ENCODE measurements around the gene TEX11. TPM values are rescaled to one million over a fixed set of nuclear protein-coding genes. Genes with fewer than 3 reads are reported as not detected.

Gene TEX11
- total RNA-seq, result under 1 TPM in 1 of 10 donors, not detected in 9; 0.19 TPM
- polyA plus RNA-seq, result not detected
- long read RNA-seq, donor 1, result 0 reads
- long read RNA-seq, donor 2, result 0 reads
- long read RNA-seq, donor 3, result 0 reads

DNA sequence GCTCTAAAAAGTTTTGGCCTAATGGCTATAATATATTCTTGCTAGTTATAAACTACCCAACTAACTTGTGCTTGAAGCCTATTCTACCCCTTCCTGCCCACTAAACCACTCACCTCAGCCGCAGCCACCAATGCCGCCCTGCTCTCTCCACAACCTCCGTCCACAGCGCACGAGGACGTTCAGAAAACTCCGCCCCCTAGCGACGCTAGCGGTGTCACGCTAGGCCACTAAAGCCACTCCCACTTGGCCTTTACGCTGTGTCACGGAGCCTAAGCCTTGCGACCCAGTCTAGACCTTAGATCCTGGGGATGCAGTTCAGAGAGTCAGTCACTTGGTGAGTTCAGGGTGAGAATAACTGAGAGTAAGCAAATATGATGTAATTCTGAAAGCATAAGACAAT lies at the start of gene TEX11:
TEX11 (minus strand) TSS at position 171 of the 400 bp plus-strand sequence. CDS start 922 bp downstream, outside the sequence.
- intact Hi-C loops (cut with DNase I), result no loop called here
- TF ChIP-seq, protein P1, sequence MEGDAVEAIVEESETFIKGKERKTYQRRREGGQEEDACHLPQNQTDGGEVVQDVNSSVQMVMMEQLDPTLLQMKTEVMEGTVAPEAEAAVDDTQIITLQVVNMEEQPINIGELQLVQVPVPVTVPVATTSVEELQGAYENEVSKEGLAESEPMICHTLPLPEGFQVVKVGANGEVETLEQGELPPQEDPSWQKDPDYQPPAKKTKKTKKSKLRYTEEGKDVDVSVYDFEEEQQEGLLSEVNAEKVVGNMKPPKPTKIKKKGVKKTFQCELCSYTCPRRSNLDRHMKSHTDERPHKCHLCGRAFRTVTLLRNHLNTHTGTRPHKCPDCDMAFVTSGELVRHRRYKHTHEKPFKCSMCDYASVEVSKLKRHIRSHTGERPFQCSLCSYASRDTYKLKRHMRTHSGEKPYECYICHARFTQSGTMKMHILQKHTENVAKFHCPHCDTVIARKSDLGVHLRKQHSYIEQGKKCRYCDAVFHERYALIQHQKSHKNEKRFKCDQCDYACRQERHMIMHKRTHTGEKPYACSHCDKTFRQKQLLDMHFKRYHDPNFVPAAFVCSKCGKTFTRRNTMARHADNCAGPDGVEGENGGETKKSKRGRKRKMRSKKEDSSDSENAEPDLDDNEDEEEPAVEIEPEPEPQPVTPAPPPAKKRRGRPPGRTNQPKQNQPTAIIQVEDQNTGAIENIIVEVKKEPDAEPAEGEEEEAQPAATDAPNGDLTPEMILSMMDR (IDR thresholded peaks at IDR 0.05), result no peak
- Histone ChIP-seq H3K27me3 (peaks cover 0 to 8% (median 0%) of the 10 kb centered on the region in 7 donors), H3K36me3 (no peaks in the 10 kb centered on the region), H3K4me1 (no peaks in the 10 kb centered on the region), H3K27ac (no peak within 1 kb of the TSS), H3K9me3 (peaks cover 0 to 3% (median 0%) of the 10 kb centered on the region in 11 donors), H3K4me3 (no peak within 1 kb of the TSS)
- DNase-seq (no peak), ATAC-seq (no peak)
- WGBS, 2 donors, result 86 to 89% methylated on average over 14 of the region's 14 CpGs

DNA sequence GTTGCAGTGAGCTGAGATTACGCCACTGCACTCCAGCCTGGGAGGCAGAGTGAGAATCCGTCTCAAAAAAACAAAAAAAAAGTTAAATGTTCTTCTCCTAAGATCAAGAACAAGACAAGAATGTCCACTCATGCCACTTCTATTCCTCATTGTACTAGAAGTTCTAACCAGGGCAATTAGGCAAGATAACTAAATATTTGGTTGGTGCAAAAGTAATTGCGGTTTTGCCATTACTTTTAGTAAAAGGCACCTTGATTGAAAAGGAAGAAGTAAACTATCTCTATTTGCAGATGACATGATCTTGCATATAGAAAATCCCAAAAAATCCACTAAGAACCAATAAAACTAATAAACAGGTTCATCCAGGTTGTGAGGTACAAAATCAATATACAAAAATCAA lies 46.4 kb upstream of the TEX11 start:
- intact Hi-C loops (cut with DNase I), result no loop called here
- TF ChIP-seq, protein P1 (IDR thresholded peaks at IDR 0.05), result no peak
- ATAC-seq, result no peak

DNA sequence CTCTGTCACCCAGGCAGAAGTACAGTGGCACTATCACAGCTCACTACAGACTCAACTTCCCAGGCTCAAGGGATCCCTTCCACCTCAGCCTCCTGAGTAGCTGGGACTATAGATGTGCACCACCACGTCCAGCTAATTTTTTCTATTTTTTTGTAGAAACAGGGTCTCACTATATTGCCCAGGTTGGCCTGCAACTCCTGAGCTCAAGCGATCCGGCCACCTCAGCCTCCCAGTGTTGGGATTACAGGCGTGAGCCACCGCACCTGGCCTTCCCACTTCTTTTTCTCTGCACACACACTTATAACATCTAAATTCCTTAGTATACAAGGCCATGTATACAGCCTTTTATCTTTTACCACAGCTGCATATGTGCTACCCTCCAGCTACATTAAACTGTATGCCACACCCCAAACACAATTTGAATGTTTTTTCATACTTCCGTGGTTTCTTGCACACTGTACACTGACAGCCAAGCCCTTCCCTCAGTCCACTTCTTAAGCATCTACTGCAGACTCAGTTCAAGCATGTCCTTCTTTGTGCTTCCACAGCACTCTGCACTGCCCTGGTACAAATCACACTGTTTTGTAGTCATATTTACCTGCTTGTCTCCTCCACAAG lies 15.9 kb upstream of the TEX11 start:
- ATAC-seq (no peak), DNase-seq (no peak)
- H3K27me3 ChIP-seq, result peaks cover 0 to 64% (median 0%) of the 10 kb centered on the region in 7 donors
- no peak overlapping the region for H3K4me3 ChIP-seq
- no peaks in the 10 kb centered on the region for H3K36me3 ChIP-seq
- TF ChIP-seq, protein P1 (IDR thresholded peaks at IDR 0.05), result no peak
- WGBS, 2 donors, result 84 to 87% methylated on average over 6 of the region's 6 CpGs
- H3K9me3 ChIP-seq, result no peaks in the 10 kb centered on the region
- H3K27ac ChIP-seq, result no peak overlapping the region
- no peaks in the 10 kb centered on the region for H3K4me1 ChIP-seq
- intact Hi-C loops (cut with DNase I), result no loop called here

More for the DNA sequence above, 46.4 kb upstream of the TEX11 start:
- DNase-seq, result no peak
- no peak overlapping the region for H3K4me3 ChIP-seq
- WGBS, 2 donors, result 94% methylated on average over 3 of the region's 3 CpGs
- no peaks in the 10 kb centered on the region for H3K4me1 ChIP-seq
- peaks cover 0 to 42% (median 0%) of the 10 kb centered on the region in 7 donors for H3K27me3 ChIP-seq
- no peaks in the 10 kb centered on the region for H3K9me3 ChIP-seq
- no peak overlapping the region for H3K27ac ChIP-seq
- no peaks in the 10 kb centered on the region for H3K36me3 ChIP-seq

DNA sequence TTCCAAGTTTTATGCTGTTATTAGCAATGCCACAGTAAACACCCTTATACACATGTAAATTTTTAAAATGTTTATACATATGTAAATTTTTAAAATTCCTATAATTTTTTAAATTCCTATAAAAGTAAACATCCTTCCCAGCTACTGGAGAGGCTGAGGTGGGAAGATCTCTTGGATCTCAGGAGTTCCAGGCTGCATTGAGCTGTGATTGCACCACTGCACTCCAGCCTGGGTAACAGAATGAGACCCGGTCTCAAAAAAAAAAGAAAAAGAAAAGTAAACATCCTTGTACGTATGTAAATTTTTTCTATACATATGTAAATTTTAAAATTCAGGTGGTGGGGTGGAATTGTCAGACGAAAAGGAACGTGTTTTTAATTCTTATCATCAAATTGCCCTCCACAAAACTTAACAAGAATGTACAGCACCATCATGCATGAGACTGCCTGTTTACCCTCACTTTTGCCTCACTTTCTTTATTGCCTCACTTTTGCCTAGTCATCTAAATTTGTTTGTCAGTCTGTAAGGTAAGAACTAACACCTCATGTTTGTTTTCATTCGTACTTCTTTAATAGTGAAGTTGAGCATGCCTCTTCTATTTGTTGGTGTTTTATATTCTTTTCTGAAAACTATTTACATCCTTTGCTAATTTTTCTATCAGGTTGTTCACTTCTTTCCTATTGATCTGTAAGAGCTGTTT lies 14.4 kb upstream of the TEX11 start:
- Histone ChIP-seq H3K27ac (no peak overlapping the region), H3K9me3 (no peaks in the 10 kb centered on the region), H3K4me1 (no peaks in the 10 kb centered on the region), H3K27me3 (peaks cover 0 to 52% (median 0%) of the 10 kb centered on the region in 7 donors), H3K36me3 (no peaks in the 10 kb centered on the region), H3K4me3 (no peak overlapping the region)
- TF ChIP-seq, protein P1 (IDR thresholded peaks at IDR 0.05), result no peak
- WGBS, 2 donors, result 16 to 24% methylated on average over 5 of the region's 5 CpGs
- DNase-seq (no peak), ATAC-seq (no peak)
- intact Hi-C loops (cut with DNase I), result no loop called here

All from heart right ventricle (tissue), 16 donors.